ENCODE measurements around the gene MPRIP.

The MPRIP gene

DNA sequence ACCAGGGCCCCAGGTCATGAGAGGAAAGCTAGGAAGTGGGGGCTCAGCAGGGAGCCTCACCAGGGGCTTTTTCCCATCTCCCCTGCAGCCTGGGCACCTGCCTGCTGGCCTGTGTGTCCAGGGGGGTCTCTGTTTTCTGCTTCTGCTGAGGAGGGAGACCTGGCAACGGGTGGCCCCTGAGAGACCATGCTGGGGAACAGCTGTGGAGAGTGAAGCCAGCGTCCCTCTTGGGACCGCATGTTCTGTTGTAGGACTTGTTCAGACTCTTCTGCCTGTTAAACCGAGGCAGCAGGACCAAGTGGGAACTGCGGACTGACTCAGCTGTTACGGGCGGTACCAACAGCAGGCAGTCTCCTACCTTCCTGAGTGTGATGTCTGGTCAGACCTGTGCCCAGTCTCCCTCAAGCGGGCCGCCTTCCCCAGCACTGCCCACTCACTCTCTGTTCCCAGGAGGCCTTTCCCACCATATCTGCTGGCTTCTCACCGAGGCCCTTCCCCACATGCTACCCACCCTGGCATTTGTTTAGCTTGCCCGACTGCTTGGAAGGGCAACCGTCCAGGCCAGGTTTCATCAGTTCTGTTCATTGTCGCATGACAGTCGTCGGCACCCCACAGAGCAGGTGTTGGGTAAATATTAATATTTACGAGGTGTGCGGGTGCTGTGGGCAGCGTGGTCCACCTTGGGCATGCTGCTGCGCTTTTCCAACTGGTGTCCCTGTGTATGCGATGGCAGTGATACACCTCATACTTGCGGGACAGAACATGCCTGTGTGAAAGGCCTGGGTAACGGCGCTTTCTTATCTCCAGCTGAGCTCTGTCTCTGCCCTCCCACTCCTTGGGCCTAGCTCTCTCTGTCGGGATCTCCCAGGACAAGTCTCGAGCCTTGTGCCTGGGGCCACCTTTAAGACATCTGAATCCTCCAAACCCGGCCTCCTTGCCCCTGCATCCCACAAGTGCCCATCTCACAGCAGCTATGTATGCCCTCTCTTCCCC is 69.4 kb downstream of the MPRIP start:
- no peak for FAIRE-seq

DNA sequence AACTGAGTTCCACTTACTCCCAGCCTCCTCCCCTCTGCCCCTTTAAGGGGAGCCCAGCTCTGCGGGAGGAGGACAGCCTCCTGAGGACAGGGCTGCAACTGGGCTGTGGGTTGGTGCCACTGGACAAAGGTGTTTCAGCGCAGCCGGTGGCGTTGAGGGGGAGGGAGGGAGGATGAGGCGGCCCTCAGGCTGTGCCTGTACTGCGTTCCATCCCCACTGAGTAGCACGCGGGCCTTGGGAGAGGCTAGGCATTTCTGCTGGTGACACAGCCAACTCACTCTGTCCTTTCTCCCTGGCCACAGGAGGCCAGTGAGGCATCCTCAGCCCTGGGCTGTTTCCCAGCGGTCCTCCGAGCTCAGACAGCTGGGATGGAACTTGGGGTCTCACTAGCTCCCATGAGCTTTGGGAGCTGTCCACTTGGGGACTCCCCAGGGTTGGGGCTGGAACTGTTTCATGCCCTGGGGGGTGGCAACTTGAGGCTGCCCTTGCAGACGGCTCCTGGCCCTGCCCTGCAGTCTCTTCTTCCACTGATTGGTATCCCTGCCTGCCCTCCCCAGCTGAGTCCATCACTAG is 70.5 kb downstream of the MPRIP start:
- no peak for FAIRE-seq

DNA sequence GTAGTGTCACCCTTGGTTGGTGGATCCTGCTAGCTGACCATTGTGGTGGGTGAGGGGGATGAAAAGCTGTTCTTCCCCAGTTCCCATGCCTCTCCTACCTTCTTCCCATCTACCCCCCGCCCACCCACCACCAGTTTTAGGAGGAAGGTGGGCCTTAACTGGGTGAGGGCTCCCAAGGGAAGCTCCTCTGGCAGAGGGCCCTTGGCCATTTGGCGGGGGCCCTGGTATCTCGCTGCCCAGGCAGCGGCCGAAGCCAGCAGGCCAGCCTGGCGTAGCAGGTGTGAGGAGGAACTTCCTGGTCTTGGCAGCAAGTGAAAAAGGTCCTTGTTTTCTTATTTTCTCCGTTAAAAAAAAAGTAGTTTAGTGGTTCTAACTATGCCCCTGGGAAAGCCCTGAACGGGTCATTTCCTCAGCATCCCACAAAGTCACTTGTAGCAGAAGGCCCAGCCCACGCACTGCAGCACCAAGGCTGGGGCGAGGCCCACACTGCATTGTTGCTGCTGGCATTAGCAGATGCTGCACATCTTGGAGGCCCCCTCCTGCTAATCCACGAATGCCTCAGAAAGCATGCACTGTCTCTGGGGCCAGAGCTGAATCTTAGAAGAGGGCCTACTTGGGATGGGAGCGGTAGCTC is 72.5 kb downstream of the MPRIP start:
- no peak for FAIRE-seq

DNA sequence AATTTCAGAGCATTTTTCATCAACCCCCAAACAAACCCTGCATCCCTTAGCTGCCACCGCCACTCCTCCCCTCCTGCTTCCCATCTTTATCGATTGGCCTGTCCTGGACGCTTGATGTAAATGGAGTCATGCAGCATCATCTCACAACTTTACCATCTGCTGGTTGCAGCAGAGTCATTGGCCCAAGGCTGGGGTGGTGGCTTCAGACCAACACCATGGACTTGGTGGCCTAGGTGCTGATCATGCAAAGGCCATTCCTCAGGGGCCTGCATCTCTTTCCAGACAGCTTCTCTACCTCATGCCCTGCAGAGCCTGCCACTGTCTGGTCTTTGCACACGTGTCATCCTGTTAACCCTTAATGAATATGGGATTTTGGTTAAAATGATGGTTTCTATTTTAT is 73.4 kb downstream of the MPRIP start:
- FAIRE-seq = no peak

DNA sequence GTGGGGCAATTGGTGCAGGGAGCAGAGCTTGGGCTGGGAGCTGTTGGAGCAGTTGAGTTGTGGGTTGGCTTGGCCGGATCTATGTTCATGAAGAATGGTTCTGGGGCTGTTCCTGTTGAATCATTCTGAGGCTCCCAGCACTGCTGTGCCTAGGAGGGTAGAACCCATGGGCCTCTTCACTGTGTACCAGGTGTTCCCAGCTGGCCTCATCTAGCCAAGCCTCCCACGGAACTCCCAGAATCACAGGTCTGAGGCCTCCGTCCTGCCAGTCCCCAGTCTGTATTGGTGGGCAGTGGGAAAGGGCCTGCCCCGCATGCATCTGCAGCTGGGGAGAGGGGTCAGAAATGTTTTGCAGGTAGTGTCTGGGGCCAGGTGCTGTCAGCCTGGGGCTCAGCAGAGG is 74.1 kb downstream of the MPRIP start:
- no peak for FAIRE-seq

DNA sequence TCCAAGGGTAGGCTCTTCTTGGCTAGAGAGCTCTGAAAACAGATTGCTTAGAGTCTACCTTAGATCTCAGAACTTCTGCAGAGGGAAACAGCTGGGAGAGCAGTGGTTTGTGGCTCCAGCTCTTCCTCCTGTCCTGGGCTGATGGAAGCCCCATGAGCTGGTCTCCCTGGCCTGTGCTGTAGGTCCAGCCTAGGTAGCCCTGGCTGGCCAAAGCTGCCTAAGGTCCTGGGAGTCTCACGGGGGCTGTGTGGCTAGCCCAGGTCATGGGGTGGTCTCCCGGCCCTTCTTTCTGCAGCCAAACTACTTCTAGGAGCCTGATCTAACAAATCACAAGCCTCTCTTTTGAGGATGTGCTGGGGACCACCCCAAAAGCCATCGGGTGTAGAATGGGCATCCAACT is 75.7 kb downstream of the MPRIP start:
- FAIRE-seq = no peak

DNA sequence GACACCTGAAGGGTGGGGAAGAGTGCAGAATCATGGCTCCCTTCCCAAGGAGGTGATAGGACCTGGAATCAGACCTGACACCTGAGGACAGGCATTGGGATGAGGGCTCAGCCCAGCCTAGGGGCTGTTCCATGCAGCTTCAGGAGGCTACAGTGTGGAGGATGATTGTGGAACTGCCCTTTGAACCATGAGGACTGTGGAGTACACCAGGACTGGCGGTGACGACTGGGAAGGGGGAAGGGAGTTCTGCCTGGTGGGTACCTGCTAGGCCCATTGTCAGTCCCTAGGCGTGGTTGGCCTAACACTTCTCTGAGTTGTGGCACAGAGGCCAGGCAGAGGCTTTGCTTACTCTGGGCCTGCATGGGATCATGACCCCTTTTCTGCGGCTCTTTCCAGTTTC is 76.1 kb downstream of the MPRIP start:
- no peak for FAIRE-seq

DNA sequence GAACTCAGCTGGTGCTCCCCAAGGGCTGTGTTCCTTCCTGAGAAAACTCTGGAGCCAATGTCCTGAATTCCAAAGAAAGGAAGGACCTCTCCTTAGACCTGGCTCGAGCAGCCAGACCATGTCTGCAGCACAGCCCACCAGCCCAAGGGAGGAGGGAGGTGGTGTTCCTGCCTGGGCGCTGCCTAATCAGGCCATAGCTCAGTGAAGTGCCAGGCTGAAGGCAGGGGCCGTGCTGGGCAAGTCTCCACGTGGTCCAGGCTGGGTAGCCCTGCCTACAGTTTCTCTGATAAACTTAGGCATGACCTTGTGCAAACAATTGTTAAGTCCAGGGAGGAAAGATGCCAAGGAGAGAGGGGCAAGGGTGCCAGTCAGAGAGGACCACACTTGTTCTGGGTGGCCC is 76.8 kb downstream of the MPRIP start:
- FAIRE-seq = no peak

DNA sequence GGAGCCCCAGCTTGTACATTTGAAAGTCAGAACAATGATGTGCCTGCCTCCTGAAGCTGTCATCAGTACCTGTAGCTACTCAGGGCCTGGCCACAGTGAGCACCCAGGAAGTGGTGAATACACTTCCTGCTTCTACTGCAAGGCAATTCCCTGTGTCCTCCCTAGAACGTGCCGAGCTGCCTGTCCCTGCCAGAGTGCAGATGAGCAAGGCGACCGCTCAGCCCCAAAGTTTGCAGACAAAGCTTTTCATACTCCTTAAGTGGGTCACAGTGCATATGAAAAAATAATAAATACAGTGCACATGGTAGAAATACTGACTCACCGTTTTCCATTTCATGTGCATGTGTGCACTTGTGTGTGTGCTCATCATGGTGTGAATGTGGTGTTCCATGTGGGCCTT is 77.3 kb downstream of the MPRIP start:
- no peak for FAIRE-seq

DNA sequence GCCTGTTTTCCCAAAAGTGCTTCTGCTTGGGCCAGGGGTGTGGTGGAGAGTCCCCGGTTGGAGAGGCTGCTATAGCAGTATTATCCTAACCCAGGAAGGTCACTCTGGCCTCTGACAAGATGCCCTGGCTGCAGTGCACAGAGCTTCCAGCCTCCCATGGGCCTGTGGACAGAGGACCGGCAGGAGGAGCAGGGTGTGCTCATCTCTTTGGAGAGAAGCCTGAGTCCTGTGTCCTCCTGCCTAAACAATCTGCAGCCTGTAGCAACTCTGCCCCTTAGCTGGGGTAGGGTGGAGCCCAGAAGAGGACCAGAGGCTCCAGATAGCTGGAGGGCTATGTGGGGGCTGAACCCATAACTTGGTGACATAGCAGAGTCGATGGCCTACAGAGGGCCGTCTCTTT is 78.0 kb downstream of the MPRIP start:
- no peak for FAIRE-seq

DNA sequence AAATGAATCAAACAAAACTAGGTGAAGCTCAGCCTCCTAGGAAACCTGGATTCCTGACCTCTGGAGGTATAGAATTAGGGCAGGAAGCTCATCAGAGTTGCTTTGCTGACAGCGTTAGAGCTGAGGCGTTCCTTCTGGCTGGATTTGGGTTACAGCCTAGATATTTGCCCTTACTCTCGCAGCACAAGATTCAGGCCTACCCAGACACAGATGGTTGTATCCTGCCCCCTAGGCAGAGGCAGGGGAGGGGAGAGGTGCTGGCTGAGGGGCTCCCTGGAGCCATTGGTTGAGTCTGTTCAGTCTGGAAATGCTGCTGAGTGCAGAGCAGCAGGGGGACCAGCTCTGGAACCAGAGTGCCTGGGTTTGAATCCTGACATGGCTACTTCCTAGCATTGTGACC is 78.4 kb downstream of the MPRIP start:
- no peak for FAIRE-seq

DNA sequence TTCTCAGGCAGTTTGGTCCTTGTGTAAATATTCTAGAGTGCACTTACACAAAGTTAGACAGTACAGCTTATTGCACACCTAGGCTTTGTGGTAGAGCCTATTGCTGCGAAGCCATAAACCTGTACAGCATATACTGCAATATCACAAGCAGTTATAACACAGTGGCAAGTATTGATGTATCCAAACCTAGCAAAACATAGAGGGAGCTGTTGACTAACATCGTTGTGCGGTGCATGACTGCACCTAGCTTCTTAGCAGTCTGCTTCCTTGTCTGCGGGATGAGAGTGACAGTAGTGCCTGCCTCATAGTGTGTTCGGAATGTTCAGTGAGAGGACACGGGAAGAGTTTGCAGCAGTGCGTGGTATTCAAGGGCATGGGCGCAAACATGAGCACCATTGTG is 78.9 kb downstream of the MPRIP start:
- no peak for FAIRE-seq

DNA sequence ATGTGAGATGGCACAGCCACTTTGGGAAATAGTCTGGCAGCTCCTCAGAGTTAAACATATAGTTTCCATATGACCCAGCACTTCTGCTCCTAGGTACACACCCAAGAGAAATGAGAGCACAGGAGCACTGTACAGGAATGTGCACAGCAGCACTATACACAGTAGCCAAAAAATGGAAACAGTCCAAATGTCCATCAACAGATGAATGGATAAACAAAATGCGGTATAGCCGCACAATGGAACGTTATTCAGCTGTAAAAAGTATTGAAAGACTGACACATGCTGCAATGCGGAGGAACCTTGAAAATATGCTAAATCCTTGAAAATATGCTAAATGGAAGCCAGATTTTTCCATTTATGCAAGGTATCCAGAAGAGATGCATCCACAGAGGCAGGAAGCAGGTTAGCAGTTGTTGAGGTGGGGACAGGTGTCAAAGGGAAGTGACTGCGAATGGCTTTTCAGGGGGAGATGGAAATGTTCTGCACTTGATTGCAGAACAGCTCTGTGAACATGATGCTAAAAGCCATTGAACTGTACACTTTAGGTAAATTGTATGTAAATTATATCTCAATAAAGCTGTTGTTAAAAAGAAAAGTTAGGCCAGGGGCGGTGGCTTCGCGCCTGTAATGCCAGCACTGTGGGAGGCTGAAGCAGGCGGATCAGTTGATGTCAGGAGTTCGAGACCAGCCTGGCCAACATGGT is 80.7 kb downstream of the MPRIP start:
- FAIRE-seq = no peak

DNA sequence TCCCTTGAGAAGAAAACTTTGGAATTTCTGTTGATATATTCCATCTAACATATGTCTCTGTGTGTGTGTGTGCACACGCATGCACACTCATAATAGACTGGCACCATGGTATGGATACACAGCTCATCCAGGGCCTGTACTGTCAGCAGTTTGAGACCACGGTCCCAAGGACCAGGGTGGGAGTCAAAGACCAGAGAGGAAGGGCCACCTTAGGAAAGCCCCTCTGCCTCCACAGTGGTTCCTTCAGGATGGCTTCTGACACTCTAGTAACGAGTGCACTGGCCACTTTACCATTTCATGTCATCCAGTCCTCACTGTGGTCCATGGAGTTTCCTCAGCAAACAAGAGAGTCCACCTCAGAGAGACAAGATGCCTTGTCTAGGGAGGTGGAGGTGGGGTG is 82.1 kb downstream of the MPRIP start:
- FAIRE-seq = no peak

DNA sequence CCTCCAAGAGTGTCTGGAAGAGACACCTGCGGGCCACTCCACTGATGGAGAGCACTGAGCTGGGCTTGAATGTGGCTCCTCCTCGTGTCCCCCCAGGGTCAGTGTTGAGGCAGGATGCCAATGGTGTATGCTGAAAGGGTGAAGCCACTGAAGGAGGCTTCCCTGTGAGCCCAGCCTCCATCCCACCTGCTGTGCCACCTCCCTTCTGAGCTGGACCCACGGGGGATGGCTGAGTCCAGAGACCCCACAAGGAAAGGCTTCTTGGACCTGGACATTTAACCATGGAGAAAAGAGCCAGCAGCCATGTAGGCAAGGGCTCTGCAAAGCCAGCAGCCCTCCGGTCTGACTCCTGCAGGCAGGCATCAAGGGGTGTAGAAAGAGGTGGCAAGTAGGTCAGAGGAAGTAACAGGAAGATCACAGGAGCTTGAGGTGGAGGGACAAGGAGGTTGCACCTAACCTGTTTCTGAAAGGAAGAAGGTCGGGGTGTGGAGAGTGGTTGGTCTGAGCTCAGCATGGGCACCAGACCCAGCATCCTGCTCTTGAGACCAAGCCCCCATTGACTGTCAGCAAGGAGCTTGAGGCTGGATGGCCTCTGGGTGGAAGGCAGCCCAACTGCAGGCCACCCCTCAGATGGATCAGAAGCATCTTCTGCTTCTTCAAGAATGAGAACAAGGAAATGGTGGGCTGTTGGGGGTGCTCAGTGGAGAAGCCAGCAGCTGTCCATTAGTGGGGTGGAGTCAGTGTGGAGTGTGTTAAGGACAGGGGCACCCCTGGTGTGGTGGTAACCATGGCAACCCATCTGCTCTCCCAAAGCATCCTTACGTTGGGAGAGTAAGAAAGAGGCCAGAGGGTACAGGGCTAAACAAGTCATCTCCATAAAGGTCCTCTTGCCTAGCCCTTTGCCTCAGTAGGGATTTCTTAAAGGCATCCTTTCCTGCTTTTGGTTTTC is 83.2 kb downstream of the MPRIP start:
- no peak for FAIRE-seq

DNA sequence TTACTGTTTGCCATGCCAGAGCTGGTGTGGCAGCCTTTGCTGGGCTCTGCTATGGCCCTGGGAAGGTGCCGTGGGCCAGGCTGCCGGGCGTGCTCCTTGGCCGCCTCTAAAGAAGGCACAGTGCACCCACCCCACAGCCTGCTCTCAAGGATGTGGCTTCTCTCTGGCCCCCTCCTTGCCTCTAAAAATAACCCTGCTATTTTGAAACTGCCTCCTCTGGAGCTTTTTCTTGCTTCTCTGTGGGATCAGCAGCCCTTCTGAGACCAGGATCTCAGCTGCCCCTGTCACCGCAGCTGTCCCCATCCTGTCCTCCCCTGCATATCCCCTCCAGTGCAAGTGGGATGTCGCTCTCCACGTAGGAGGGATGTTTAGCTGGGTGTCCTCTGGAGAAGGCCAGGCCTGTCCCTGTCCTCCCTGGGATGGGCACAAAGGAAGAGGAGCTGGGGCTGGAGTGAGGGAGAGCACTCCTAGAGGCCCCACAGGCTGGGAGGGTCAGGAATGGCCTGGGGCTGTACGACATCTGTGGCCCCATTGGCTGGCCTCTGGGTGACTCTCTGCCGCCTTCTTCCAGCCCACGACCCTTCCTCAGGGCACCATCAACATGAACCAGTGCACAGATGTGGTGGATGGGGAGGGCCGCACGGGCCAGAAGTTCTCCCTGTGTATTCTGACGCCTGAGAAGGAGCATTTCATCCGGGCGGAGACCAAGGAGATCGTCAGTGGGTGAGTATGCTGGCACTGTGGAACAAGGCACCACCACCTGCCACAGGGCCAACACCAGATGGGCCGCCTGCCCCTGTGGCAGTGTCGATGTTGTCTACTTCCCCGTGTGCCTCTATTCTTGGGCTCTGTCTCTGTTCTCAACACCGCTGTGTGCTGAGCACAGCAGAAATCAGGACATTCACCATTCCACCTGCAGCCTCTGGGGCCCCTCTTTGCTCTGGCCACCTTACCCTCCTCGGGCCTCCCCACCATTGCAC is 84.2 kb downstream of the MPRIP start:
- FAIRE-seq = no peak

DNA sequence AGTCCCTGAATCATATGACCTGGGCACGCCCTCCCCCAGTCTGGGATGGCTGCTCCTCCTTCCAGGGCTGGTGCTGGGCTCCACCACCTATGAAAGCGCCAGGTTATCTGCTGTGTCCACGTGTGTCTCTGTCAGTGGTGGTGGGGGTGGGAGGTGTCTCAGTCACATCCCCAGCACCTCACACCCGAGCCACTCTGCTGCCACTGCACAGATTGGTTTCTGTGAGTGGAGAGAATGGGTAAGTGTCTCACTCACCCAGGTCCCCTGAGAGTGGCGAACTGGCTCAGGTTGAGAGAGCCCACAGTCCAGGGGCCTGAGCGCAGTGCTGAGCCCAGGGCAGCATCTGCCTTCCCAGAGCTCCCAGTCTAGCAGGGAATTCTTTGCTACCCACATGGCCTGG is 84.9 kb downstream of the MPRIP start:
- FAIRE-seq = no peak

DNA sequence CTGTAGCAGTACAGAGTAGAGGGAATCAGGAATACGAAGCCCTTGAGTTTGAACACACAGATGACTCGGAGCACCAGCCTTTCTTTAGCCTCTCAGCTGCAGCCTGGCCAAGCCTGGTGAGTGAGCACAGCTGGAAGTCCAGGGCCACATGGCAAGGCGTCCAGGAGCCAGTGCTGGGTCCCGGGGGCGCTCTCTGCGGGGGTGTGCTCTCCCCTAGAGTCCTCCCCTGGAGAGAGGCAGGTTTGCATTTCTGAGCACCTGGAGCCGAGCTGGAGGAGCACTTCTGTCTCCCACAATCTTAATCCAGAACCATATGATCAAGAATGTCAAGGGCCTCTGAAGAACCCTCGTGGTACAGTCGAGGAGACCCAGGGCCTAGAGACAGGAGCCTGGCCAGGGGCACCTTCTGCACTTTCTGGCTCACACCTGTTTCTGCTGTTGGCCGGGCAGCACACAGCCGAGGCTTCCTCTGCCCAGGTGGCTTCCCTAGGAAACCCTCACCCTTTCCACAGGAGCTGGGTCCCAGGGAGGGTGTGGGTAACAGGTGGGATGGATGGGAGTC is 85.6 kb downstream of the MPRIP start:
- no peak for FAIRE-seq

DNA sequence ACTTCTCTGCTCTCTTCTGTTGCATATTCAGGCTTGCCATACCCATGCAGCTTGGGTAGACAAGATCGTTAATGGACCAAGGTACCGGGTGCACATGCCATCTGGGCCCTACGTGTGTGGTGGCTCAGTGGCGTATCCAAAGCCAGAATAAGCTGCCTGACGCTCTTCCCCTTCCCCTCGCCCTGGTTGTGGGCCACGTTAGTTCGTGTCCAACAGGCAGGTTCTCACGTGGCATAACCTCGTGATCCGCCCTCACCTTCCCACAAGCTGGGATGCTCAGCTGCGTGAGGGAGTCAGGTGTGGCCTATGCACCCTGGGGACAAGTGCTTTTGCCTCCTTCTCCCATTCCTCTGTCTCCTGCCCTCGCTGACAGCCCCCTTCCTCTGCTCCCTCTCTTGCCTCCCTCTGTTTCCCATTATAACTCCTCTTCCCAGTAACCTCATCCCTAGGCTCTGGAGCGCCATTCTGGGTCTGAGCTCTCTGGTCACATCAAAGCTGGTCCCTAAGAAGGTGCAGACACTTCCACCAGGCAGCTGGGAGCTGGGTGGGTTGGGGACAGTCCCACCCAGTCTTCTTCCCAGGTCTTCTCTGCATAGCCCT is 86.3 kb downstream of the MPRIP start:
- FAIRE-seq = no peak

DNA sequence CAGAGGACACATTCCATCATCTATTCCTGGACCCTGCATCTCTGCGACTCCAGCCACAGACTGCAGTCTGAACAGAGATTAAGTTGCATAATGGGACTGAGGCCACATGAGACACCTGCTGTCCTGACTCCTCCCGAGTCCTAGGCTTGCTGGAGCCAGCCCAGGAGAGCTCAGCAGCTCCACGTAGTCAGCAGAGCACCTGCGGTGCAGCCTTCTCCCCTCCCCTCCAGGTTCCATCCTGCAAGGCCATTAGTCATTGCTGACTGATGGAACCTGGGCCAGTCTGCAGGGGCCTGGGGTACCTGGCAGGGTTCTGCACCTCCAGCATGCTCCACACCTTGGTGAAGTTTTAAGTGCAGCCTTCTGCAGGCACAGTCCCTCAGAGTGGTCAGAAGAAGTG is 87.2 kb downstream of the MPRIP start:
- no peak for FAIRE-seq
